NCI-H2029 treated with DMSO at 0.1 percent for 48 hours (cell line): Measurements from ENCODE around the gene AK8.
"Not testable (repeated sequence)": the region's sequence is repeated elsewhere in the genome, so short reads cannot be mapped to it uniquely, and the experiment has no call there.

ENCODE experiments used
- DNase-seq: peaks from one replicate; lab custom pipeline; 2025; lab: John Stamatoyannopoulos, UW

AK8 gene

GRCh38 chr9:132742821-132743311 lies 135.2 kb downstream of the AK8 start:
- no peak for DNase-seq

GRCh38 chr9:132740526-132741309 lies 137.4 kb downstream of the AK8 start:
- DNase-seq: no peak

GRCh38 chr9:132739710-132740310 lies 138.3 kb downstream of the AK8 start:
- DNase-seq: no peak

- no peak for DNase-seq
These were observed 144.7 kb downstream of the AK8 start for GRCh38 chr9:132733260-132733815.

GRCh38 chr9:132732326-132733259 lies 145.5 kb downstream of the AK8 start:
- no peak for DNase-seq

- DNase-seq: no peak
These were observed 146.9 kb downstream of the AK8 start for GRCh38 chr9:132731230-132731629.

GRCh38 chr9:132730054-132731033 lies 147.7 kb downstream of the AK8 start:
- DNase-seq: no peak

GRCh38 chr9:132729235-132729890 lies 148.7 kb downstream of the AK8 start:
- DNase-seq: no peak

GRCh38 chr9:132728497-132728896 lies 149.6 kb downstream of the AK8 start:
- DNase-seq: no peak

- no peak for DNase-seq
These were observed 150.0 kb downstream of the AK8 start for GRCh38 chr9:132728071-132728470.

GRCh38 chr9:132726576-132727130 lies 151.4 kb downstream of the AK8 start:
- DNase-seq: no peak

- no peak for DNase-seq
These were observed 152.8 kb downstream of the AK8 start for GRCh38 chr9:132725306-132725705.

- no peak for DNase-seq
These were observed 154.3 kb downstream of the AK8 start for GRCh38 chr9:132723809-132724208.

GRCh38 chr9:132722564-132723065 lies 155.5 kb downstream of the AK8 start:
- no peak for DNase-seq

- DNase-seq: no peak
These were observed 156.4 kb downstream of the AK8 start for GRCh38 chr9:132721661-132722060.

- DNase-seq: not testable (repeated sequence)
These were observed 159.6 kb downstream of the AK8 start for GRCh38 chr9:132718381-132718928.

- no peak for DNase-seq
These were observed 160.6 kb downstream of the AK8 start for GRCh38 chr9:132717326-132717945.

- DNase-seq: no peak
These were observed 162.1 kb downstream of the AK8 start for GRCh38 chr9:132716007-132716406.

- no peak for DNase-seq
These were observed 165.3 kb downstream of the AK8 start for GRCh38 chr9:132712753-132713152.
